Epithelial cell of proximal tubule (primary cell): Measurements from ENCODE around the gene C3orf85. TPM values are rescaled to one million over a fixed set of nuclear protein-coding genes. Genes with fewer than 3 reads are reported as not detected.
"Not testable (repeated sequence)": the region's sequence is repeated elsewhere in the genome, so short reads cannot be mapped to it uniquely, and the experiment has no call there.

ENCODE experiments used
- DNase-seq: peaks from one replicate; pipeline ENCODE4 v3.0.0-alpha.2; 2011; ENCODE audit warnings: low read depth
- H3K4me3 ChIP-seq: 2 replicates; pipeline ENCODE4 v1.5.1; 2011; ENCODE audit warnings: low read depth, mild to moderate bottlenecking, low read length
- CTCF ChIP-seq: conservative IDR thresholded peaks from 2 replicates; pipeline ENCODE4 v1.5.1; 2012; ENCODE audit warnings: low read depth, mild to moderate bottlenecking, low read length
- total RNA-seq: library from RNA; depleted of rRNA; stranded (reverse); fragments of >200 nt; gene quantifications from 2 replicates; pipeline ENCODE4 v1.2.3, GENCODE V29; 2015

The C3orf85 gene
- total RNA-seq, 1 donor from 2014 or later: not detected

GRCh38 chr3:109125902-109126301 lies 10.6 kb upstream of the C3orf85 start:
- no peak overlapping the region for H3K4me3 ChIP-seq
- DNase-seq: no peak
- no peak for TF ChIP-seq CTCF

- H3K4me3 ChIP-seq: no peak overlapping the region
- no peak for TF ChIP-seq CTCF
- no peak for DNase-seq
These were observed 9.0 kb upstream of the C3orf85 start for GRCh38 chr3:109127553-109127952.

GRCh38 chr3:109131276-109131675 lies 5.2 kb upstream of the C3orf85 start:
- H3K4me3 ChIP-seq: no peak overlapping the region
- no peak for TF ChIP-seq CTCF
- DNase-seq: no peak

- TF ChIP-seq CTCF: no peak
- no peak overlapping the region for H3K4me3 ChIP-seq
- DNase-seq: no peak
These were observed 3.6 kb upstream of the C3orf85 start for GRCh38 chr3:109132801-109133473.

GRCh38 chr3:109133474-109133816 lies 3.1 kb upstream of the C3orf85 start:
- not testable (repeated sequence) for H3K4me3 ChIP-seq, DNase-seq

GRCh38 chr3:109137761-109138160 lies 1.2 kb downstream of the C3orf85 start:
- no peak for DNase-seq
- peak; percentile 3 for TF ChIP-seq CTCF
- H3K4me3 ChIP-seq: no peak overlapping the region

GRCh38 chr3:109140318-109140717 lies 3.8 kb downstream of the C3orf85 start:
- H3K4me3 ChIP-seq: no peak overlapping the region
- DNase-seq: no peak
- no peak for TF ChIP-seq CTCF
